GM13976 (cell line): Measurements from ENCODE around the gene BLZF1.

Experiments
- DNase-seq: peaks from one replicate; pipeline ENCODE4 v3.0.0; 2012; ENCODE audit warnings: low spot score
- in situ Hi-C: fragments of 300-500 bp; cut with MboI; formaldehyde crosslinking; loops from one replicate; pipeline ENCODE4 v1.12.0; 2022; ENCODE audit warnings: low sequenced_read_pairs, mixed read lengths, inconsistent platforms; ENCODE audit not compliant: unreplicated experiment
- TF ChIP-seq, protein P1 (sequence below): IDR thresholded peaks from 2 replicates; pipeline ENCODE4 v1.5.1; 2012; ENCODE audit warnings: borderline replicate concordance, mild to moderate bottlenecking; ENCODE audit not compliant: insufficient read depth; ENCODE audit errors: extremely low read depth, missing control alignments, control extremely low read depth

The BLZF1 gene, protein sequence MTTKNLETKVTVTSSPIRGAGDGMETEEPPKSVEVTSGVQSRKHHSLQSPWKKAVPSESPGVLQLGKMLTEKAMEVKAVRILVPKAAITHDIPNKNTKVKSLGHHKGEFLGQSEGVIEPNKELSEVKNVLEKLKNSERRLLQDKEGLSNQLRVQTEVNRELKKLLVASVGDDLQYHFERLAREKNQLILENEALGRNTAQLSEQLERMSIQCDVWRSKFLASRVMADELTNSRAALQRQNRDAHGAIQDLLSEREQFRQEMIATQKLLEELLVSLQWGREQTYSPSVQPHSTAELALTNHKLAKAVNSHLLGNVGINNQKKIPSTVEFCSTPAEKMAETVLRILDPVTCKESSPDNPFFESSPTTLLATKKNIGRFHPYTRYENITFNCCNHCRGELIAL

DNA sequence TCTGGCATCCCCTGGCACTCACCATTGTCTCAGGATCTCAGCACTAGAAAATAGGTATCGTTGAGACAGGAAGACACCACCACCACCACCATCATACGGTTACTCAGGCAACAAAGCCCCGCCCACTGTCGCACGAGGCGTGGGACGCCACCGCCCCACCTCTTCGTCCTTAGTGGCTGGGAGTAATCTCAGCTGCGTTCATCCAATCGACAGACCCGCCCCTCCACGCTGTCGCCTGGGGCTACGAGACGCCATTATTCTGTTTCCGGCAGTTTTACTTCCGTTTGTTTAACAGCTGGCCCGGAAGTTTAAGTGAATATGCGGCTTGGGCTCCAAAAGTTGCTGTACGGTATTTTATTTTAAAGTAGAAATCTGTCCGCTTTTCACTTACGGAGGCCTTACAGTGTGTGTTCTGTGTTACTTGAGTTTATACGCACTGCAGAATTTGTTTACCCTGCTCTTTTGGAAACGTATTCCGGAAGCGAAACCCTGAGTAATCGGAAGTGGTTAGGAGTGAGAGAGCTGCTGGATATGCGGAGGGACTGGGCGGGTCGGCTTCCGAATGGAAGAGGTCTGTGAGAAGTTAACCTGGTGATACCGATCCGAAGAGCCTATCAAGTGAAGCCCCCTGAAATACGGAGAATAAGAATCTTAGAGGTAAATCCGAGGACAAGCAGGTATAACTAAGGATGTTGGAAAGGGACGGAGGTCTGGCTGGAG is at the start of gene BLZF1, which contains the start of gene NME7:
BLZF1 (plus strand) TSS at position 510 of the 720 bp plus-strand sequence. CDS start 1,328 bp downstream, outside the sequence.
NME7 (minus strand) TSS at position 112 of the 720 bp plus-strand sequence; CDS start at position 25, 87 bp downstream.
- peak; percentile 84 for DNase-seq
- TF ChIP-seq, protein P1, sequence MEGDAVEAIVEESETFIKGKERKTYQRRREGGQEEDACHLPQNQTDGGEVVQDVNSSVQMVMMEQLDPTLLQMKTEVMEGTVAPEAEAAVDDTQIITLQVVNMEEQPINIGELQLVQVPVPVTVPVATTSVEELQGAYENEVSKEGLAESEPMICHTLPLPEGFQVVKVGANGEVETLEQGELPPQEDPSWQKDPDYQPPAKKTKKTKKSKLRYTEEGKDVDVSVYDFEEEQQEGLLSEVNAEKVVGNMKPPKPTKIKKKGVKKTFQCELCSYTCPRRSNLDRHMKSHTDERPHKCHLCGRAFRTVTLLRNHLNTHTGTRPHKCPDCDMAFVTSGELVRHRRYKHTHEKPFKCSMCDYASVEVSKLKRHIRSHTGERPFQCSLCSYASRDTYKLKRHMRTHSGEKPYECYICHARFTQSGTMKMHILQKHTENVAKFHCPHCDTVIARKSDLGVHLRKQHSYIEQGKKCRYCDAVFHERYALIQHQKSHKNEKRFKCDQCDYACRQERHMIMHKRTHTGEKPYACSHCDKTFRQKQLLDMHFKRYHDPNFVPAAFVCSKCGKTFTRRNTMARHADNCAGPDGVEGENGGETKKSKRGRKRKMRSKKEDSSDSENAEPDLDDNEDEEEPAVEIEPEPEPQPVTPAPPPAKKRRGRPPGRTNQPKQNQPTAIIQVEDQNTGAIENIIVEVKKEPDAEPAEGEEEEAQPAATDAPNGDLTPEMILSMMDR = no peak
- in situ Hi-C loops = no loop called here

DNA sequence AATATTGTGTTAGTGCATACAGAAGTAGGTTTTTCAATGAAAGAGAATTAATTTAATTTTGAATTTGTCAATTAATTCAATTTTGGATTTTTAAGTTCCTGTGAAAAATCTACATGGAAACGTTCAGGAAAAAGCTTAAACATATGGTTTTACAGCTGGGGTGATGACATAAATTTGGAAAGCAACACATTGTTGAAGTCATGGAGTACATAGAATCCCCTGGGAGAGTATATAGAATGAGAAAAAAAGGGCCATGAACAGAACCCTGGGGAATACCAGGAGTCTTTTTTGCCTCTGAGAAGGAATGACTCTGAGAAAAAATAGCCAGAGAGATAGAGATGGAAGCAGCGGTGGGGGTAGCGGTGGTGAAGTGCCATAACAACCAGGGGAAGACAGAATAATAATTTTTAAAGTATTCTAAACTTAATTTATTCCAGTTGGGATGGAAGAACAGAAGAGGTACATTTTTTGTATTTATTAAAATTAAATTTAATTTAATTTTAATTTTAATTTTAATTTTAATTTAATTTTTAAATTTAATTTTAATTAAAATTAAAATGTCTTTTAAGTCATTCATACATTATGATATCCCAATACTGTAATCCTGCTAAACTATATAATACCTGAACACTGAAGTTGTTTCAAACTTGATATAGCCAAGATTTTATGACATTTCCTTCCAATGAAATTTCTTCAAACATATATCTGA is 49.3 kb upstream of the BLZF1 start:
- no peak for DNase-seq
- TF ChIP-seq, protein P1 = no peak
- in situ Hi-C loops = no loop called here

DNA sequence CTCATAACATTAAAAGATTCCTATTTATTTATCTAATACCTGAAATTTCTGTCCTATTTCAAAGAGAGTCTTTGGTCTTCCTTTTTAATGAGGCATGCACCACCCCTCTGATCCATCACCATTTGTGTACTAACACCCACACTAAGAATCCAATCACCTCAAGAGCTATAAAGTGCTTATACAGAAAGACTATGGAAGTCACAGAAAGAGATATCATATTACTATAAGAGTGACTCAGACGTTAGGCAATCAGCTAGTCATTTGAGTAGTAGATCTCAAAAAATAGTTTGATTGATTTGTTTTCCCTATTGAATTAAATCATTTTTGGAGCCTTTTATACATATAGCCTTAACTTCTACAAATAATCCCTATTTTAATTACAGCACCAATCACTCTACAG is 46.5 kb upstream of the BLZF1 start:
- TF ChIP-seq, protein P1 = no peak
- no peak for DNase-seq
- in situ Hi-C loops = no loop called here

DNA sequence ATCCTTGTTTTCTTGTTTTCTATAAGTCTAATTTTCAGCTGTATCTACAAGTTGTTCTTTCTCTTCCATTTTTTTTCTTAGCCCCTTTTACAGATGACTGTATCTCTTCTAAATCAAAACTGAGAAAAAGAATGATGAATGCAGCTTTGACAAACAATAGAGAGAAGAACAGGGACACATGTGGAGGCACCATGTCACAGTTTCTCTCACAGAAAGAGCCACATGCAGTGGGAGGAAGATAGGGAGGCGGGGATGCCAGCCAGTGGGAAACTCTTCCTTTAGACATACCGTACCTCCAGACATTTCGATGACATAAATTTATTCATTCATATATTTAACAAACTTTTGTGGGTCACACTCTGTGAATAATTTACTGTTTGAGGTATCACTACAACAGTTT is 45.9 kb upstream of the BLZF1 start:
- no peak for DNase-seq
- TF ChIP-seq, protein P1 = no peak
- in situ Hi-C loops = no loop called here

DNA sequence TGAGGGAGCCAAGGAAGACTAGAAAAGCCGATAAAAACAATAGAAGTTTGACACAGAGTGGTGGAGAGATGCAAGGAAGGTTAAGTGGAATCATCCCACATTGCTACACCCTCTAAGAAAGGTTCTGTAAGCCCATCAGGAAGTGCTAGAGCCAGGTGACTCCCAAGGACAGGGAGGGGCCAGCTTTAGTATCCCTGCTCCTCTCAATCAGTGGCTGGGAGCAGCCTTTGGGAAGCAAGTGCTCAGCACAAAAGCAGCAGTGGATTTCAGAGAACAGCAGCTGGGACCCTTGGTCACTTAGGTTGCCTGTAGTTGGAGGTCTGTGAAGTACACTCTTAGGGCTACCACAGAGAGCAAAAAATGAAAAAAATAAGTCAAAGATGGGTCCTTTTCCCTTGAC is 42.9 kb upstream of the BLZF1 start:
- TF ChIP-seq, protein P1 = no peak
- DNase-seq = no peak
- in situ Hi-C loops = loop anchor here (25.0 kb wide), 1 partner anchor 888 kb away; no protein-coding TSS in a partner anchor
